ENCODE measurements around the gene NMUR1.

- no peak for TF ChIP-seq POLR2A (IDR thresholded peaks at IDR 0.05)
- TF ChIP-seq EP300 (IDR thresholded peaks at IDR 0.05; ENCODE audit: low read depth), result no peak
- TF ChIP-seq, protein P1, sequence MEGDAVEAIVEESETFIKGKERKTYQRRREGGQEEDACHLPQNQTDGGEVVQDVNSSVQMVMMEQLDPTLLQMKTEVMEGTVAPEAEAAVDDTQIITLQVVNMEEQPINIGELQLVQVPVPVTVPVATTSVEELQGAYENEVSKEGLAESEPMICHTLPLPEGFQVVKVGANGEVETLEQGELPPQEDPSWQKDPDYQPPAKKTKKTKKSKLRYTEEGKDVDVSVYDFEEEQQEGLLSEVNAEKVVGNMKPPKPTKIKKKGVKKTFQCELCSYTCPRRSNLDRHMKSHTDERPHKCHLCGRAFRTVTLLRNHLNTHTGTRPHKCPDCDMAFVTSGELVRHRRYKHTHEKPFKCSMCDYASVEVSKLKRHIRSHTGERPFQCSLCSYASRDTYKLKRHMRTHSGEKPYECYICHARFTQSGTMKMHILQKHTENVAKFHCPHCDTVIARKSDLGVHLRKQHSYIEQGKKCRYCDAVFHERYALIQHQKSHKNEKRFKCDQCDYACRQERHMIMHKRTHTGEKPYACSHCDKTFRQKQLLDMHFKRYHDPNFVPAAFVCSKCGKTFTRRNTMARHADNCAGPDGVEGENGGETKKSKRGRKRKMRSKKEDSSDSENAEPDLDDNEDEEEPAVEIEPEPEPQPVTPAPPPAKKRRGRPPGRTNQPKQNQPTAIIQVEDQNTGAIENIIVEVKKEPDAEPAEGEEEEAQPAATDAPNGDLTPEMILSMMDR (IDR thresholded peaks at IDR 0.05), result no peak
Measured at GRCh38 chr2:231573698-231574421, 43.6 kb upstream of the NMUR1 start.
